Measurements from ENCODE around the gene ZBED4.
A peak's percentile ranks its signal among the peaks of the same experiment; 100 is the strongest.
"Not testable (repeated sequence)": the region's sequence is repeated elsewhere in the genome, so short reads cannot be mapped to it uniquely, and the experiment has no call there.

ZBED4 gene

GRCh38 chr22:49852898-49853894, at the start of gene ZBED4:
Gene ZBED4, plus strand, starts transcription at chr22:49853844. Its CDS starts 29,819 bp downstream, at chr22:49883663.
- DNase-seq, result peak; percentile 97

GRCh38 chr22:49807129-49807528, 46.5 kb upstream of the ZBED4 start:
- DNase-seq, result no peak

GRCh38 chr22:49807780-49808708, 45.6 kb upstream of the ZBED4 start:
- peak; percentile 44 for DNase-seq

GRCh38 chr22:49810363-49811019, 43.2 kb upstream of the ZBED4 start:
- no peak for DNase-seq

- no peak for DNase-seq
Observed at GRCh38 chr22:49811020-49811791, 42.4 kb upstream of the ZBED4 start.

- DNase-seq, result no peak
Observed at GRCh38 chr22:49812838-49813237, 40.8 kb upstream of the ZBED4 start.

- no peak for DNase-seq
Observed at GRCh38 chr22:49814164-49814686, 39.4 kb upstream of the ZBED4 start.

GRCh38 chr22:49814856-49815255, 38.8 kb upstream of the ZBED4 start:
- no peak for DNase-seq

GRCh38 chr22:49815641-49816091, 38.0 kb upstream of the ZBED4 start:
- DNase-seq, result no peak

GRCh38 chr22:49817359-49817758, 36.3 kb upstream of the ZBED4 start:
- no peak for DNase-seq

GRCh38 chr22:49820984-49821383, 32.7 kb upstream of the ZBED4 start:
- no peak for DNase-seq

GRCh38 chr22:49821741-49822140, 31.9 kb upstream of the ZBED4 start:
- not testable (repeated sequence) for DNase-seq

GRCh38 chr22:49823289-49824045, 30.2 kb upstream of the ZBED4 start:
- no peak for DNase-seq

- DNase-seq, result no peak
Observed at GRCh38 chr22:49824185-49824925, 29.3 kb upstream of the ZBED4 start.

GRCh38 chr22:49824936-49825335, 28.7 kb upstream of the ZBED4 start:
- DNase-seq, result no peak

- no peak for DNase-seq
Observed at GRCh38 chr22:49825436-49825835, 28.2 kb upstream of the ZBED4 start.

- peak; percentile 59 for DNase-seq
Observed at GRCh38 chr22:49825944-49826602, 27.6 kb upstream of the ZBED4 start.

- DNase-seq, result peak; percentile 34
Observed at GRCh38 chr22:49826603-49827270, 26.9 kb upstream of the ZBED4 start.

GRCh38 chr22:49827271-49827852, 26.3 kb upstream of the ZBED4 start:
- peak; percentile 23 for DNase-seq

All from CD4-positive, alpha-beta T cell treated with Interferon gamma for 1 hour (primary cell).